ENCODE data around the gene SASH1. TPM values are rescaled to one million over a fixed set of nuclear protein-coding genes. Genes with fewer than 3 reads are reported as not detected.

The SASH1 gene
- total RNA-seq, 1 experiment from 2014 or later: 12.3 TPM

GRCh38 chr6:148497257-148497656 is 154.6 kb downstream of the SASH1 start:
- H3K36me3 Mint-ChIP-seq (ENCODE audit: insufficient read depth, unreplicated experiment): no peaks in the 10 kb centered on the region
- H3K27ac Mint-ChIP-seq (ENCODE audit: unreplicated experiment): no peak overlapping the region
- intact Hi-C loops (cut with micrococcal nuclease; ENCODE audit: unreplicated experiment): no loop called here
- CTCF ChIA-PET: no interaction called here
- BruUV-seq (replicated peaks): no TSS peak
- TF ChIP-seq CTCF (IDR thresholded peaks at IDR 0.05; ENCODE audit: unreplicated experiment): no peak
- peaks cover 6% of the 10 kb centered on the region for H3K4me1 Mint-ChIP-seq (ENCODE audit: low read depth, unreplicated experiment)
- no peaks in the 10 kb centered on the region for H3K9me3 Mint-ChIP-seq (ENCODE audit: low read depth, unreplicated experiment)
- DNase-seq: no peak
- no peaks in the 10 kb centered on the region for H3K27me3 Mint-ChIP-seq (ENCODE audit: unreplicated experiment)
- no peak overlapping the region for H3K4me3 Mint-ChIP-seq (ENCODE audit: low read depth, unreplicated experiment)

- Mint-ChIP-seq H3K9me3 (ENCODE audit: low read depth, unreplicated experiment) (no peaks in the 10 kb centered on the region), H3K4me1 (ENCODE audit: low read depth, unreplicated experiment) (peaks cover 6% of the 10 kb centered on the region), H3K36me3 (ENCODE audit: insufficient read depth, unreplicated experiment) (no peaks in the 10 kb centered on the region), H3K27ac (ENCODE audit: unreplicated experiment) (no peak overlapping the region), H3K4me3 (ENCODE audit: low read depth, unreplicated experiment) (no peak overlapping the region), H3K27me3 (ENCODE audit: unreplicated experiment) (no peaks in the 10 kb centered on the region)
- TF ChIP-seq CTCF (IDR thresholded peaks at IDR 0.05; ENCODE audit: unreplicated experiment): no peak
- CTCF ChIA-PET: no interaction called here
- intact Hi-C loops (cut with micrococcal nuclease; ENCODE audit: unreplicated experiment): no loop called here
- no TSS peak for BruUV-seq (replicated peaks)
- no peak for DNase-seq
Measured at GRCh38 chr6:148497717-148498116, 155.1 kb downstream of the SASH1 start.

GRCh38 chr6:148500402-148500801 is 157.8 kb downstream of the SASH1 start:
- Mint-ChIP-seq H3K4me3 (ENCODE audit: low read depth, unreplicated experiment) (no peak overlapping the region), H3K27ac (ENCODE audit: unreplicated experiment) (no peak overlapping the region), H3K9me3 (ENCODE audit: low read depth, unreplicated experiment) (no peaks in the 10 kb centered on the region), H3K4me1 (ENCODE audit: low read depth, unreplicated experiment) (peaks cover 6% of the 10 kb centered on the region), H3K27me3 (ENCODE audit: unreplicated experiment) (no peaks in the 10 kb centered on the region), H3K36me3 (ENCODE audit: insufficient read depth, unreplicated experiment) (no peaks in the 10 kb centered on the region)
- intact Hi-C loops (cut with micrococcal nuclease; ENCODE audit: unreplicated experiment): no loop called here
- no TSS peak for BruUV-seq (replicated peaks)
- DNase-seq: no peak
- no peak for TF ChIP-seq CTCF (IDR thresholded peaks at IDR 0.05; ENCODE audit: unreplicated experiment)
- CTCF ChIA-PET: interaction anchor here (0.7 kb wide), 1 partner anchor 27 kb away, joined by 5 read pairs; no protein-coding TSS in a partner anchor

GRCh38 chr6:148501178-148501590 is 158.5 kb downstream of the SASH1 start:
- H3K9me3 Mint-ChIP-seq (ENCODE audit: low read depth, unreplicated experiment): no peaks in the 10 kb centered on the region
- no peaks in the 10 kb centered on the region for H3K36me3 Mint-ChIP-seq (ENCODE audit: insufficient read depth, unreplicated experiment)
- intact Hi-C loops (cut with micrococcal nuclease; ENCODE audit: unreplicated experiment): no loop called here
- H3K4me3 Mint-ChIP-seq (ENCODE audit: low read depth, unreplicated experiment): no peak overlapping the region
- TF ChIP-seq CTCF (IDR thresholded peaks at IDR 0.05; ENCODE audit: unreplicated experiment): no peak
- BruUV-seq (replicated peaks): no TSS peak
- H3K4me1 Mint-ChIP-seq (ENCODE audit: low read depth, unreplicated experiment): peaks cover 6% of the 10 kb centered on the region
- CTCF ChIA-PET: interaction anchor here (0.5 kb wide), 1 partner anchor 12 kb away, joined by 3 read pairs; no protein-coding TSS in a partner anchor
- no peak overlapping the region for H3K27ac Mint-ChIP-seq (ENCODE audit: unreplicated experiment)
- H3K27me3 Mint-ChIP-seq (ENCODE audit: unreplicated experiment): no peaks in the 10 kb centered on the region
- DNase-seq: no peak

All from Calu3 (cell line).